HuH-7.5 (cell line): ENCODE results near the gene GLS.
"Not testable (repeated sequence)": the region's sequence is repeated elsewhere in the genome, so short reads cannot be mapped to it uniquely, and the experiment has no call there.

Experiments
- DNase-seq: peaks from one replicate; pipeline ENCODE4 v3.0.0; 2011; ENCODE audit warnings: low spot score

GLS gene

DNA sequence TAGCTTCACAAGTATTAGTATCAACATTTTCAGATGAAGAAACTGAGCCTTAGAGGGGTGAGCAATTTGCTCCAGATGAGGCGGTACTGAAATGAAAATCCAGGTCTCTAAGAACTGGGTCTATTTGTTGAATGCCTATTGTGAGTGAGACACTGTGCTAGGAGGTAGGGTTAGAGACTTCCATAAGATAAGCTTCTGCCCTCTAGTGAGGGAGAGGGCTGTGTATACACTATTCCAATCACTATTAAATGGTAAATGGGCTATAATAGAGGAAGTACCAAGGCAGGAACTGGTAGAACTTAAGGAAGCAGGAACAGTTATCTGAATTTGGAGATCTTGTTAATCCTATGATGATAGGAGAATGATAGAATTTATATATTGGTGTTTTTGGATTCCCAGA lies 23.6 kb upstream of the GLS start:
- no peak for DNase-seq

DNA sequence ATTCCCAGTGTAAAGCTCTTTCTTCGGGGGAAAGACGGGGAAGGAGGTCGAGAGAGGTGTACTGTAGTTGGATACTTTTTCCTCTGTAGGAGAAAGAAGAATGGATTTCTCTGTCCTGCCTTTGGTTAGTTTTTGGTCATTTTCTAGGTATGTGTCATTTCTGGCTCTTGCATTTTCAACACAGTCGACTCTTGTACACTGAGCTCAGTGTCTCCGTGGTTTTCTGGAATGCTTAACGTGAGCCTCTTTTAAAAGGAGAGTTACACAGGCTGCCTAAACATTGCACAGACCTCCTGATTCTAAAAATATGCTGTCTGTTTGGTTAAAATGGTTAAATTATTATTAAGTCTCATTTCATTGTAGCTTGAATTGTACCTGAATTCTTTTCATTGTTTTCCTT lies 21.8 kb upstream of the GLS start:
- no peak for DNase-seq

DNA sequence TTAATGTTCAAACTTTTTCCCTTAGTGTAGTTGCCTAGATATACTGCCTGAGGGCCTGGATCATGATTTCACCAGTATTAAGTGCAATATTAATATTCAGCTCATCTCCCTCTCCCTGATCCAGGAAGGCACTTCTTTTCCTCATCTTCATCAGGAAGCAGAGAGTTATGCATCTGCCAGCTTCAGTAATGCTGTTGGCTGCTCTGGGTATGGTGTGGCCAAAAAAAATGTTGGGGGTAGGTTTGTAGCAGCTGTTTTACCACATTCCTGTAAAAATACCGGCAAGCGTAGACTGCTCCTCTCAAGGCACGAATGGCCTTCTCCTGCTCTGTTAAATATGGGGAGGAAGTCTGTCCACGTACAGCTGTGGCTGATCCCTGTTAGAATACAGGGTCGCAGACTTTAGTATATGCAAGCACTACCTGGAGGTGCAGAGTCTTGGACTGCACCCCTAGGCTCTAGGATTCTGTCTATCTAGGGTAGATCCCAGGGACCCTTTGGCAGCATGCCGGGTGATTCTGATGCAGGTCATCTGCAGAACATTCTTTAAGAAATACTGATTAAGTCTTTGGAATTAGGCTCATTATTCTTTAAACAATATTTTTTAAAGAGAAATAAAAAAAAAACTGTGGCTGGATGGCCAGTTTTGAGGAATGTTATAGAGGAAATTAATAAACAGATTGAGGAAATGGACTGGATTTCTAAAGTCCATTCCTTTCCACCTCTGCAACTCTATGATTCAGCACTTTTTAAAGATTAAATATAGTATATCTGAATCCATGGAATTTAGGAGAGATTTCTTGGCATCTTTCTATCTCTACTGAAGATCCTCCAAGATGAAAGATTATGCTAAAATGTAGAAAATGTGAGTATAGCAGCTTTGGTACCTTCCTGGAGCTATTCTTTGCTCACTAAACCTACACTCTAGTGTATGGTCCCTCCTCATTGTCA lies 21.0 kb upstream of the GLS start:
- no peak for DNase-seq

DNA sequence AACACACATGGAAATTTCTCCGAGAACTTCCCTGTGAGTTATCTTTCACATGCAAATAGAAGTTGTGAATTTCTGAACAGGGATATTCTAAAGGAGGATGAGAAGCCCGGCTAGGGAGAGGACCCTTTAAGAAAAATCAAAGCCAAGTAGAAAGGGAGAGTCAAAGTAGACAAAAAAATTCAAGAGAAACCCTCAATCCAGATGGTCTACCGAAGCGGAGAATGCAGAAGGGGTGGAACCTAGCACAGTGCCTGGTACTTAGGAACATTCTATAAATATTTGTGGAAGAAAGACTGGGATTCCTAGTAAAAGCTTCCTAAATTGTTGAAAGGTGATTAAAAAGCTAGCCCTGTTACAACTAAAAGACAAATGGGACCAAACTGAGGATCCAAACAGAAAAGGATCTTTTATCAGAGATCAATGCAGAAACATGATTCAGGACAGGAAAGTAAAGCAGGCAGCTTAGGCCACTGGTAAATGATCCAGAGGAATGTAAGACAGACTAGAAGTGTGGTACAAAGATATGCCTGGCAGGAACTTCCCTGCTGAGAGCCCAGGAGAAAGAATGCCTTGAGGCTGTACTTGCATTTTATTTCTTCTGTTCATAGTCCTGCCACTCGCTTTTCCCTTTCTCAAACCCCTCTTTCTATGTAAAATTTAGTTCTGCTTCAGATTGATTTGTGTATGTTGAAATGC lies 19.5 kb upstream of the GLS start:
- DNase-seq: no peak

DNA sequence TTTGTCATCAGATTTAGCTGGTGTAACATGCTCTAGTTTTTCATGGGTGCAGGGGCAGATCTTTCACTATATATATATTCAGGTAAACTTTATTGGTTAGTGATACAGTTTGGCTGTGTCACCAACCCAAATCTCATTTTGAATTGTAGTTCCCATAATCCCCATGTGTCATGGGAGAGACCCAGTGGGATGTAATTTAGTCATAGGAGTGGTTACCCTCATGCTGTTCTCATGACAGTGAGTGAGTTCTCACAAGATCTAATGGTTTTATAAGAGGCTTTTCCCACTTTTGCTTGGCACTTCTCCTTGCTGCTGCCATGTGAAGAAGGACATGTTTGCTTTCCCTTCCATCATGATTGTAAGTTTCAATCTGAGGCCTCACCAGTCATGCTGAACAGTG lies 18.5 kb upstream of the GLS start:
- not testable (repeated sequence) for DNase-seq

DNA sequence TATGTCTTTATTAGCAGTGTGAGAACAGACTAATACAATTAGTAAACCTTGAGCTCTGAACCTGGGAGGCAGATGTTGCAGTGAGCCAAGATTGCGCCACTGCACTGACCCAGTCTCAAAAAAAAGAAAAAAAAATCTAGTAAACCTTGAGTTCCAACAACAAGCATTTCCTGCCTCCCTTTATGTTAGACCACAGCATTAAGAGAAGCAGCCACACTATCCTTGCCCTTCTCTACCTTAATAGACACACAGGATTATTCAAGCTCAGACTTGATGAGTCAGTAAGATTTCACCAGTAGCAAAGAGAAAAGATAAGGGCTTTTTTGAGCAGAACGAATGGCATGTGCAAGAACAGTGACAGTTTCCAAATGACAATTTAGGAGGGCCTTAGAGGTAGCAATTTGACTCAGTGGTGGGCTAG lies 18.0 kb upstream of the GLS start:
- no peak for DNase-seq

DNA sequence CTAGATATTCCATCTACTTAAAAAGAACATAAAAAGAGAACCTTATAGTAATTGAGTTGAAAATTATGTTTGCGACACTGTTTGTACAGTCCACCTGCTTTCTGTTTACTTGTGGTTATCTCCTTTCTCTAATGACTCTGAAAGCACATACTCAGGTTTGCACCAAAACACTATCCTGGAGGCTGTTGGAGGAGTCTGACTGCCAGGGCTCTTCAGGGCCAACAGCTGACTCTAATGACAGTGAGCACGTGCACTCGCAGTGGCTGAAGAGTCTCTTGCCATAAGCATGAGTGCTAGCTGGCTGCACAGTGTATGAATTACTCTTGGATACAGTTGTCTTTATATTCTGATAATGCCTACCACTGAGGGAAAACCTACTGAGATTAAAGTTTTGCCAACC lies 16.7 kb upstream of the GLS start:
- no peak for DNase-seq

DNA sequence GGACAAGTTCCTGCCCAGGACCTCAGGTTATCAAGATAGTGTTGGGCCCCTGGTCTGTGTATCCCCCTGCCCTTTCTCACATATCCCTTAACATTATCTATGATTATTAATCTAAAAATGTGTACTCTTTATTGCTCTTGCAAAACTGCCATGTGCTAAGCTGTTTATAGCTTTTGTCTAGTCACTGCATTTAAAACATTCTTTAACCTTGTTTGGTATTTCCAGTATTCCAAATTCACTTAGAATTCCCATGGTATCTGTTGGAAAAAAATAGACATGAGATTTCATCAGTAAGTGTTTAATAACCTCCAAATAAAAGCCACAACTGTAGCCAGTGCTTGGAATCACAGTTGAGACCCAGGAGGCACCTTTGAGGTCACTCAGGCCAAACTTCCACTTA lies 16.2 kb upstream of the GLS start:
- DNase-seq: no peak

DNA sequence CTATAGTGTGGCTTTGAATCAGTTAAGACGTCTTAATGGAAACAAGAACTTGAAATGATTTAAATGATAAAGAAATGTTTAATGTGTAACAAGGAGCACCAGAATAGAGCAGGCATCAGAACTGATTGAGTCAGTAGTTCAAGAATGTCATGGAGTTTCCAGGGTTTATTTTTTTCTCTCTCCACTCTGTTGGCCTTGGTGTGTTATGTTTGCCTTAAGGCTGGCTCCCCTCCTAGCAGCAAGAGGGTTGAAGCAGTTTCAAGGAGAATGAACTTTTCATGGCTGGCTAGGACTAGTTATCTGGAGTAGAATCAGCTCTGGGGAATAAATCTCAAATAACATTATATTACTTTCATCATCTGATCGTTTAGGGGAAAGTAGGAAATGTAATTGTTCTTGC lies 13.4 kb upstream of the GLS start:
- DNase-seq: no peak

DNA sequence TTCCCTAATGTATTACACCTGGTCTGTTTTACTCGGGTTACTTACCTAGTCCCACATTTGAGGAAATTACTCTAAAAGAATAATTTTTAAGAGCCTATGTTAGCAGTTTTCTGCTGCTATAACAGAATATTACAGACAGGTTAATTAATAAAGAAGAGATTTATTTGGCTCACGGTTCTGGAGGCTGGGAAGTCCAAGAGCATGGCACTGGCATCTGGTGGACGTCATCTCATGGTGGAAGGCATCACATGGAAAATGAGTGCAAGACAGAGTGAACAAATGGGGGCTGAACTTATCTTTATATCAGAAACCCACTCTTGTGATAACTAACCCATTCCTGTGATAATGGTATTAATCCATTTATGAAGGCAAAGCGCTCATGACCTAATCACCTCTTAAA lies 12.8 kb upstream of the GLS start:
- DNase-seq: no peak

DNA sequence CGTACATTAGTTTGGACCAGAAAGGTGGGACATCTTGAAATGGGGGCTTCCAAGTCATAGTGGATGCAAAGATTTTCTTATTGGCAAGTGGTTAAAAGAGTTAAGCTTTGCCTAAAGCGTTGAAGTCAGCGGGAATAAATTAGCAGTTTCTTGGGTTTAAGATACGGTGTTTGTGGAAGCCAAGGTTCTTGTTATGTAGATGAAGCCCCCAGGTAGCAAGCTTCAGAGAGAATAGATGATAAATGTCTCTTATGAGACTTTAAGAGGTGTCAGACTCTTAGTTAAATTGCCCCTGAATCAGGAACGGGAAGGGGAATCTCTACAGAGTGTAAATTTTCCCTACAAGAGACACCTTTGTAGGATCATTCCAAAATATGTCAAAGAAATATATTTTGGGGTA lies 10.9 kb upstream of the GLS start:
- no peak for DNase-seq

DNA sequence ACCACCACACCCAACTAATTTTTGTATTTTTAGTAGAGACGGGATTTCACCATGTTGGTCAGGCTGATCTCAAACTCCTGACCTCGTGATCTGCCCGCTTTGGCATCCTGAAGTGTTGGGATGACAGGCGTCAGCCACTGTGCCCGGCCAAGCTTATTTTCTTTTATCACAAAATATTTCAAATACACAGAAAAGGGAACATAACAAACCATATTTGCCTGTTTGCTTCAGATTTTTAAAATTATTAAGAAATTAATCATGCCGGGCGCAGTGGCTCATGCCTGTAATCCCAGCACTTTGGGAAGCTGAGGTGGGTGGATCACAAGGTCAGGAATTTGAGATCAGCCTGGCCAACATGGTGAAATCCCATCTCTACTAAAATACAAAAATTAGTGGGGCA lies 7.2 kb upstream of the GLS start:
- not testable (repeated sequence) for DNase-seq

DNA sequence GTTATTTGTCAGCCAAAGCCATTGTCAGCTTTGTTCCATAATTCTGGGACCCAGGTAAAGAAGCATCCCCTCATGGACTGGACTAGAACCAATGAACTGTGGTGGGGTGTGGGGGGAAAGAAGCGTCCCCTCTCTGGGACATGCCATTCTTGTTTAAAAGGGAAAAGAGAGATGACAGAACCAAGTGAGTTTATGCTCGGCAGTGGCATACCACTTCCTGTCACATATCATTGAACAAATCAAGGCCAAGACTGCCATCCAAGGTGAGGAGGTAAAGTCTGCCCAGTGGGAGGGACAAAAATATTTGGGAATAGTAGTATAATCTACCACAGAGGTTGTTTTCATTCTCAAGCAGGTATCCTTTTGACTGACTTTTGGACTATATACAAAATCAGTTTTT lies 4.7 kb upstream of the GLS start:
- no peak for DNase-seq

DNA sequence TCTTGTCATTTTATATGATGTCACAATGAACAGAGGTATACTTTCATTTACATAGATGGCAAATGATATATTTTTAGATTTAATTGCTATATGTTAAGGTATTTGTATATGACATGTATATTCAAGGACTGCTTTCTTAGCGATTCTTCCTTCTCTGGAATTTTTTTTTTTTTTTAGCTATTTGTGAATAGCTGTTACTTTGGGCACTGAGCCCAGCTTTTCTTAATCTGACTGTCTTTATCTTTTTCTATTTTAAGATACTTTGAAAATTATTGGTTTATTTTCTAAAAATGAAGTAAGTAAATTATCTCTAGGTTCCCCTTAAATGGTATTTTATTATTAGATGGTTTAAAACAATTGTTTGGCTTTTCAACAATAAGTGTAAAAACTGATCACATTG lies 4.0 kb upstream of the GLS start:
- DNase-seq: no peak

DNA sequence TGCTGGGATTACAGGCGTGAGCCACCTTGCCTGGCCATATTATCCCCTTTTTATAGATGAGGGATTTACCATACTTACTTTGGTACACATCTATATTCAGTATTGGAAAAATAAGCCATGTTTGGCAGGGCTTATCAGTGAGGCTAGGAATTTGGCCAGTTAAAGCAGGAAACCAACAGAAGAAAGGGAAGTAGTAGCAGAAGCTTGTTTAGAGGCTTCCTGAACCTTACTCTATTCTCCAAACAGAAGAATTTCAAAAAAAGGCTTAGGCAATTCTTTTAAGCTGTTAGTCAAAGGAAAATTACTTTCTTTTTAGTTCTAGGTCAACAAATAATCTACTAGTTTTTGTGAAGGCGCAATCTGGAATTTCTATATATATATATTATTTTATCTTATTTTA lies 3.2 kb upstream of the GLS start:
- DNase-seq: no peak

DNA sequence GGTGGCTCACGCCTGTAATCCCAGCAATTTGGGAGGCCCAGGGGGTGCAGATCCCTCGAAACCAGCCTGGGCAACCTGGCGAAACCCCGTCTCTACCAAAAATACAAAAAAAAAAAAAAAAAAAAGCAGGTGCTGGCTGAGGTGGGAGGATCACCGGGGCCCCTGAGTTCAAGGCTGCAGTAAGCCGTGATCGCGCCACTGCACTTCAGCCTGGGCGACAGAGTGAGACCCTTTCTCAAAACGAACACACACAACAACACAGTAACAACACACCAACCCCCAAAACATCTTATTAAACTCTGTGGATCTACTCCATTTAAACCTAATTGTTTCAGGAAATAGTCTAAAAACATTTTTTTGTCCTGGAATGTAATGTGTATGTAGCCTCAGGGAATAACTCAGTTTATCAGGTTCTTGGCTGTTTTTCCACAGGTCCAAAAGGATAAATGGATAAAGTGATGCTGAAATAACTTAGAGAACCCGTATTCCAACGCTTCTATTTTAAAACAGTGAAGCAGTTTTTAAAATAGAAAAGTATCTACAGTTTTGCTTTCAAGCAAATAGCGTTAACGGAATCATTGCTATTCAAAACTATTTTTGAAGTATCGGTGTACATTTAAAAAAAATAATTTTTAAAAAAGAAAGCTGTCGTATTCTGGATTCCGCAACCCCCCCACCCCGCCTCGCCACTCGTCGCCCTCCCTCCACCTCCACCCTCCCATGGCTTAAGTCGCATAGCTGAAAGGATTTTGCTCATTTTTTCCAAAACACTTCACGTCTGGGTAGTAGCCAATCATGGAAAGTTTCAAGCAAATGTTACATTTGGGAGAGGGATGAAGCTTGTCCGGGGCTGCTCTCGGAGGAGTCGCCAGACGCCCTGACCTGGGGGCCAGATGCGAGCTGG lies 895 bp upstream of the GLS start:
- no peak for DNase-seq

DNA sequence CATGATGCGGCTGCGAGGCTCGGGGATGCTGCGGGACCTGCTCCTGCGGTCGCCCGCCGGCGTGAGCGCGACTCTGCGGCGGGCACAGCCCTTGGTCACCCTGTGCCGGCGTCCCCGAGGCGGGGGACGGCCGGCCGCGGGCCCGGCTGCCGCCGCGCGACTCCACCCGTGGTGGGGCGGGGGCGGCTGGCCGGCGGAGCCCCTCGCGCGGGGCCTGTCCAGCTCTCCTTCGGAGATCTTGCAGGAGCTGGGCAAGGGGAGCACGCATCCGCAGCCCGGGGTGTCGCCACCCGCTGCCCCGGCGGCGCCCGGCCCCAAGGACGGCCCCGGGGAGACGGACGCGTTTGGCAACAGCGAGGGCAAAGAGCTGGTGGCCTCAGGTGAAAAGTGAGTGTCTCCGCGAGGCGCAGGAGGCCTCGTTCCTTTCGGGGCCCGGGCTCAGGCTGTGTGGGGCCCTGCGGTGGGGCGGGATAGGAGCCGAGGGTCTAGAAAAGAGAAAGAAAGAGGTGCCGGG lies 520 bp downstream of the GLS start:
- no peak for DNase-seq

DNA sequence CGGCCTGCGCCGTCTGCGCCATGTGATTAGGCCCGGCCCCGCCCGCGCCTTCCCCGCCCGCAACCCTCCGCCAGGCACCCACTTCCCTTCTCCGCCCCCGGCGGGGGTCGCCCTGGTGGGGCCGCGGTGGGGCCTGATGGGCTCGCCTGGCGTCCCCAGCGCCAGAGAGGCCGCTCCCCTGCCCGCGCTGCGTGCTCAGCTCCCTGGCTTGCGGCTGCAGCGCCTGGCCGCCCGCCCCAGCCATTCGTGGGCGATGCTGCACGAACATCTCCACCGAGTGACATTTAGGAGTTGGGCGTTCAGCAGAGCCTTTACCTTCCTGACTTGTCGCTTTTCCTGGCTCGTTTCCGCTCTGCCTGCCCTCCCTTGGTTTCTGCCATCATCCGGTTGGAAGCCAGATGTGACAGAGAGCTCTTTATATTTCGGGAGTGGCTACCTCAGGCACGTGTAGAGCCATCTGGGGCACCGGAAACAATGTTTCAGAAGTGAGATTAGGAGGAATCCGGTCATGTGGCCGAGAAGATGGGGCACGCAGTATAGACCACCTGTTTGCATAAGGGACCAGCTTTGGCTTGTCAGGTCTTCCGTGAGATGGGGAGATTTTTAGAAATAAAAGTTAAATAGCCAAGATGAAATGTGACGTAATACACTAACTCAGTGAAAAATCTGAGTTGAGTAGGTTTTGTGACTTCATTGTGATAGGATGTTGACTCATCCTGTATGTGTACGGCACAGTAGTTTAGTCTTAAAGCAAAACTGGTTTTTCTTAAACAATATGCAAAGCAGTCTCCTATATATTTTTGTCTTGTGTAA lies 1.2 kb downstream of the GLS start:
- peak; percentile 38 for DNase-seq

DNA sequence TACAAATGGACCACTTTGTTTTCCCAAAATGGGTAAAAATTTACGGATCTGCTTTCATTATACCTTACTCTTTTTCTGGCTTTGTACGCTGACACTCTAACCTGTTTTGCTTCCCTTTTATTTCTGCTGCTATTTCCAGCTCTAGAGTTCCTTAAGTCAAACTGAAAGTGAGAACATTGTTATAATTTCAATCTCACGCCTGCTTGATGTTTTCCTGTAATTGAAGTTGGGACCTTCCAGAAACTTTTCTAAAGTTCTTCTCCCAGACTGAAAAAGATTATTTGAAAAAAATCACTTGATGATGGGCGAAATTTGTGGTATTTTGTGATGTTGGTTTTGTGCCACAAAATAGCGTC lies 1.8 kb downstream of the GLS start:
- DNase-seq: no peak

DNA sequence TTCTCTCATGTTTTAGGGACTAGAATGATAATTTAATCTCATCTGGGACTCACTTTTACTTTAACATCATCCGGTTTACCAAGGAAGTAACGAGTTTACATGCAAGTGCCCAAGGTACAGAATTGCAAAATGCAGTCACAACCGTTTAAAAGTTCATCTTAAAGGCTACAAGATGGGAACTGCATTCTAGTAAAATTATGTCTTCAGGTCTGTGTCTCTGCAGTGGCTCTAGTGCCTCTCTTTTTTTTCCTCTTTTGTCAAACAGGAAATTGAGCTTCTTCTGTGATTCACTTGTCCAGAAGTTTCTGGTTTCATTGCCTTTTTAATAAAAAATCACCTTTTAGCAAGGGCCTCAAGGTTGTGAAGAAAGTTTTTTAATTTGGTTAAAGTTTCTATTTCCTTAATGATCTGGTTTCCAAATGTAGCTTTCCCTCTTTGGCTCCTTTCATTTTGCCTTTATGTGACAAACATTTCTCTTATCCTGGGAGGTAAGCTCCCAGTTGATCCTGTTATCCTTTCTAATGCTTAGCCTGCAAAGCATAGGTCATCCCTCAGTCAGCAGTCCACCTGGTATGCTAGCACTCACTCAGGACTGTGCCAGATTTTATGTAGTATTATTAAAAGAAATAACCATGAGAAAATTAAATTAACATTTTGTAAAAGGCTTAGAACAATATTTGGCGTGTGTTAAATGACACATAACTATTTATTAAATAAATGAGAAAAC lies 2.4 kb downstream of the GLS start:
- no peak for DNase-seq

DNA sequence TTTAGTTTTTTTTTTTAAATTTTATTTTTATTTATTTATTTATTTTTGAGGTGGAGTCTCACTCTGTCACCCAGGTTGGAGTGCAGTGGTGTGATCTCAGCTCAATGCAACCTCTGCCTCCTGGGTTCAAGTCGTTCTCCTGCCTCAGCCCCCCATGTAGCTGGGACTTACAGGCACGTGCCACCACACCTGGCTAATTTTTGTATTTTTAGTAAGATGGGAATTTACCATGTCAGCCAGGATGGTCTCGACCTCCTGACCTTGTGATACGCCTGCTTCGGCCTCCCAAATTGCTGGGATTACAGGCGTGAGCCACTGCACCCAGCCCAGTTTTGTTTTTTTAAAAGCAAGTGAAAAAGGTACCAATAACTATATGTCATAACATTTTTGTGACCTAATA lies 5.2 kb downstream of the GLS start:
- DNase-seq: not testable (repeated sequence)
